D721Med (cell line): ENCODE results near the gene RNF180.
"Not testable (repeated sequence)": the region's sequence is repeated elsewhere in the genome, so short reads cannot be mapped to it uniquely, and the experiment has no call there.

Source experiments
- DNase-seq: peaks from one replicate; pipeline ENCODE4 v3.0.0; 2011; ENCODE audit warnings: low spot score; ENCODE audit not compliant: insufficient read length
- FAIRE-seq: peaks from 2 replicates; lab custom pipeline; 2011; peaks lifted over from hg19 to GRCh38; lab: Jason Lieb, UNC
- CTCF ChIP-seq: IDR thresholded peaks from 2 replicates; pipeline ENCODE4 v1.5.1; 2012; ENCODE audit warnings: mild to moderate bottlenecking, control low read depth; ENCODE audit not compliant: insufficient read depth; ENCODE audit errors: missing control alignments

RNF180 gene

GRCh38 chr5:64269164-64269563 is 103.5 kb downstream of the RNF180 start:
- TF ChIP-seq CTCF, result no peak
- DNase-seq, result no peak
- FAIRE-seq, result no peak

- no peak for TF ChIP-seq CTCF
- FAIRE-seq, result no peak
- DNase-seq, result no peak
These were observed 107.6 kb downstream of the RNF180 start for GRCh38 chr5:64273276-64273675.

GRCh38 chr5:64285188-64286130 is 119.8 kb downstream of the RNF180 start:
- TF ChIP-seq CTCF, result no peak
- DNase-seq (no peak), FAIRE-seq (no peak)

- DNase-seq (no peak), FAIRE-seq (no peak)
- TF ChIP-seq CTCF, result no peak
These were observed 120.7 kb downstream of the RNF180 start for GRCh38 chr5:64286381-64286780.

GRCh38 chr5:64288496-64288895 is 122.9 kb downstream of the RNF180 start:
- FAIRE-seq, DNase-seq: not testable (repeated sequence)

GRCh38 chr5:64292611-64293215 is 127.1 kb downstream of the RNF180 start:
- FAIRE-seq, result no peak
- DNase-seq, result no peak
- TF ChIP-seq CTCF, result no peak

- DNase-seq, result no peak
- FAIRE-seq, result no peak
- no peak for TF ChIP-seq CTCF
These were observed 129.5 kb downstream of the RNF180 start for GRCh38 chr5:64295101-64295500.
